ENCODE data around the gene SPACA6. TPM values are rescaled to one million over a fixed set of nuclear protein-coding genes. Genes with fewer than 3 reads are reported as not detected.

The SPACA6 gene
- total and polyA plus RNA-seq, 10 of the 15 experiments (the other 5 are each of a cell fraction or from before 2014, with no cell fraction given) = 0.31 to 6.5 (median 1.7) TPM

- intact Hi-C loops (cut with micrococcal nuclease; ENCODE audit: unreplicated experiment) (no loop called here), in situ Hi-C loops (cut with MboI) (no loop called here)
- Histone ChIP-seq H3K36me3 (ENCODE audit: control insufficient read depth in 2 of 2, insufficient read depth in 2 of 2, low read length in 1 of 2) (no peaks in the 10 kb centered on the region), H2AFZ (ENCODE audit: control insufficient read depth, low read depth, low read length) (no peak overlapping the region; the same call in 1 of the 2 replicates), H3K79me2 (ENCODE audit: control insufficient read depth, insufficient read depth, low read length) (no peaks in the 10 kb centered on the region), H3K27ac (ENCODE audit: control insufficient read depth, insufficient read depth) (no peak overlapping the region), H3K9me3 (replicated peaks; ENCODE audit: control insufficient read depth, insufficient read depth, low read length) (no peaks in the 10 kb centered on the region), H3K9ac (ENCODE audit: control insufficient read depth, insufficient read depth, low read length) (no peak overlapping the region), H3K27me3 (replicated peaks in 1 of 2; ENCODE audit: control insufficient read depth in 2 of 2, insufficient read depth in 2 of 2, low read length in 1 of 2) (peaks cover 3 to 9% of the 10 kb centered on the region in 2 experiments), H4K20me1 (ENCODE audit: control insufficient read depth, insufficient read depth) (no peaks in the 10 kb centered on the region), H3K4me1 (ENCODE audit: control insufficient read depth, insufficient read depth, low read length) (no peaks in the 10 kb centered on the region), H3K4me3 (no peak overlapping the region), H3K4me2 (ENCODE audit: control insufficient read depth, insufficient read depth) (peak overlapping the region; percentile 44; the same call in 1 of the 2 replicates)
- CTCF ChIA-PET = interaction anchor here (0.6 kb wide), 1 partner anchor 14 kb away, joined by 3 read pairs; no protein-coding TSS in a partner anchor
- BruUV-seq (replicated peaks) = no TSS peak
- POLR2A ChIA-PET = no interaction called here
- RAD21 ChIA-PET (ENCODE audit: unreplicated experiment) = no interaction called here
- FAIRE-seq (no peak), DNase-seq (ENCODE audit: low read depth, low spot score) (no peak), ATAC-seq (no peak)
- SMC1A ChIA-PET (ENCODE audit: uncharacterized antibody, unreplicated experiment) = interaction anchor here (0.6 kb wide), 1 partner anchor 79 kb away, joined by 3 read pairs; no protein-coding TSS in a partner anchor
- 3% methylated on average over 10 of the region's 21 CpGs for WGBS (ENCODE audit: insufficient coverage, insufficient replicate concordance, low lambda C conversion rate, missing lambda C conversion rate)
- TF ChIP-seq NFIC (IDR thresholded peaks at IDR 0.05; ENCODE audit: low read depth, low read length) (no peak), ASH2L (IDR thresholded peaks at IDR 0.05; ENCODE audit: borderline replicate concordance, low read depth) (no peak), HDGF (IDR thresholded peaks at IDR 0.05) (no peak), ZBTB40 (IDR thresholded peaks at IDR 0.05; ENCODE audit: borderline replicate concordance) (no peak), NFYA (IDR thresholded peaks at IDR 0.05; ENCODE audit: borderline replicate concordance, low read depth, low read length) (no peak), CREB1 (IDR thresholded peaks at IDR 0.05; ENCODE audit: low read depth) (no peak), DPF2 (IDR thresholded peaks at IDR 0.05) (peak; percentile 52; the same call in 1 of the 2 replicates), PAX8 (IDR thresholded peaks at IDR 0.05) (no peak), STAT1 (conservative IDR thresholded peaks at IDR 0.05) (no peak), ZZZ3 (IDR thresholded peaks at IDR 0.05; ENCODE audit: control insufficient read depth, insufficient read length, low read depth) (no peak), BRCA1 (IDR thresholded peaks at IDR 0.05; ENCODE audit: low read depth, low read length) (no peak), TBL1XR1 (IDR thresholded peaks at IDR 0.05; ENCODE audit: low read depth, low read length) (no peak), NR2C1 (IDR thresholded peaks at IDR 0.05) (peak; percentile 39; the same call in 1 of the 2 replicates), WRNIP1 (IDR thresholded peaks at IDR 0.05; ENCODE audit: borderline replicate concordance, low read depth, low read length) (no peak), CBX3 (IDR thresholded peaks at IDR 0.05; ENCODE audit: borderline replicate concordance, low read depth) (no peak)
- TF ChIP-seq, protein P1, sequence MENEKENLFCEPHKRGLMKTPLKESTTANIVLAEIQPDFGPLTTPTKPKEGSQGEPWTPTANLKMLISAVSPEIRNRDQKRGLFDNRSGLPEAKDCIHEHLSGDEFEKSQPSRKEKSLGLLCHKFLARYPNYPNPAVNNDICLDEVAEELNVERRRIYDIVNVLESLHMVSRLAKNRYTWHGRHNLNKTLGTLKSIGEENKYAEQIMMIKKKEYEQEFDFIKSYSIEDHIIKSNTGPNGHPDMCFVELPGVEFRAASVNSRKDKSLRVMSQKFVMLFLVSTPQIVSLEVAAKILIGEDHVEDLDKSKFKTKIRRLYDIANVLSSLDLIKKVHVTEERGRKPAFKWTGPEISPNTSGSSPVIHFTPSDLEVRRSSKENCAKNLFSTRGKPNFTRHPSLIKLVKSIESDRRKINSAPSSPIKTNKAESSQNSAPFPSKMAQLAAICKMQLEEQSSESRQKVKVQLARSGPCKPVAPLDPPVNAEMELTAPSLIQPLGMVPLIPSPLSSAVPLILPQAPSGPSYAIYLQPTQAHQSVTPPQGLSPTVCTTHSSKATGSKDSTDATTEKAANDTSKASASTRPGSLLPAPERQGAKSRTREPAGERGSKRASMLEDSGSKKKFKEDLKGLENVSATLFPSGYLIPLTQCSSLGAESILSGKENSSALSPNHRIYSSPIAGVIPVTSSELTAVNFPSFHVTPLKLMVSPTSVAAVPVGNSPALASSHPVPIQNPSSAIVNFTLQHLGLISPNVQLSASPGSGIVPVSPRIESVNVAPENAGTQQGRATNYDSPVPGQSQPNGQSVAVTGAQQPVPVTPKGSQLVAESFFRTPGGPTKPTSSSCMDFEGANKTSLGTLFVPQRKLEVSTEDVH (IDR thresholded peaks at IDR 0.05; ENCODE audit: low read depth, partially characterized antibody) = no peak
- TF ChIP-seq, protein P2, sequence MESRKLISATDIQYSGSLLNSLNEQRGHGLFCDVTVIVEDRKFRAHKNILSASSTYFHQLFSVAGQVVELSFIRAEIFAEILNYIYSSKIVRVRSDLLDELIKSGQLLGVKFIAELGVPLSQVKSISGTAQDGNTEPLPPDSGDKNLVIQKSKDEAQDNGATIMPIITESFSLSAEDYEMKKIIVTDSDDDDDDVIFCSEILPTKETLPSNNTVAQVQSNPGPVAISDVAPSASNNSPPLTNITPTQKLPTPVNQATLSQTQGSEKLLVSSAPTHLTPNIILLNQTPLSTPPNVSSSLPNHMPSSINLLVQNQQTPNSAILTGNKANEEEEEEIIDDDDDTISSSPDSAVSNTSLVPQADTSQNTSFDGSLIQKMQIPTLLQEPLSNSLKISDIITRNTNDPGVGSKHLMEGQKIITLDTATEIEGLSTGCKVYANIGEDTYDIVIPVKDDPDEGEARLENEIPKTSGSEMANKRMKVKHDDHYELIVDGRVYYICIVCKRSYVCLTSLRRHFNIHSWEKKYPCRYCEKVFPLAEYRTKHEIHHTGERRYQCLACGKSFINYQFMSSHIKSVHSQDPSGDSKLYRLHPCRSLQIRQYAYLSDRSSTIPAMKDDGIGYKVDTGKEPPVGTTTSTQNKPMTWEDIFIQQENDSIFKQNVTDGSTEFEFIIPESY (IDR thresholded peaks at IDR 0.05) = no peak
These were observed 2.6 kb upstream of the SPACA6 start for GRCh38 chr19:51690454-51691073.

Data from GM12878 (cell line).